SK-N-SH (cell line): Measurements from ENCODE around the gene LEPR.

Source experiments
- CHD2 ChIP-seq: fragments of 150-350 bp; IDR thresholded peaks from 2 replicates; pipeline ENCODE4 v1.6.1; 2018; ENCODE audit warnings: low read length; ENCODE audit not compliant: partially characterized antibody
- CTCF ChIP-seq: fragments of 200-600 bp; sonication (generic); IDR thresholded peaks from 2 replicates; pipeline ENCODE4 v1.6.1; 2017; ENCODE audit warnings: antibody characterized with exemption, mild to moderate bottlenecking, moderate library complexity
- EP300 ChIP-seq, 2 experiments: IDR thresholded peaks; 2 replicates each; pipeline versions ENCODE4 v1.4.0 to v1.6.1; 2012; ENCODE audit warnings: borderline replicate concordance in 1 of 2, low read depth in 1 of 2, low read length in 1 of 2
- FOXM1 ChIP-seq: IDR thresholded peaks from 2 replicates; pipeline ENCODE4 v1.4.0; 2012; ENCODE audit warnings: low read depth, mild to moderate bottlenecking
- GABPA ChIP-seq: IDR thresholded peaks from 2 replicates; pipeline ENCODE4 v1.4.0; 2012; ENCODE audit warnings: low read depth, mild to moderate bottlenecking
- MEF2A ChIP-seq: IDR thresholded peaks from 2 replicates; pipeline ENCODE4 v1.4.0; 2012; ENCODE audit warnings: low read depth, borderline replicate concordance
- MXI1 ChIP-seq: IDR thresholded peaks from 2 replicates; pipeline ENCODE4 v1.6.1; 2012; ENCODE audit warnings: mild to moderate bottlenecking, low read depth, low read length, improper control_type of control experiment
- RCOR1 ChIP-seq: fragments of 150-350 bp; IDR thresholded peaks from 2 replicates; pipeline ENCODE4 v1.6.1; 2017; ENCODE audit warnings: antibody characterized with exemption, low read length
- TEAD4 ChIP-seq: IDR thresholded peaks from 2 replicates; pipeline ENCODE4 v1.4.0; 2012; ENCODE audit warnings: mild to moderate bottlenecking, borderline replicate concordance; ENCODE audit not compliant: insufficient read depth
- USF1 ChIP-seq: IDR thresholded peaks from 2 replicates; pipeline ENCODE4 v1.4.0; 2012; ENCODE audit warnings: low read depth, borderline replicate concordance
- YY1 ChIP-seq: IDR thresholded peaks from 2 replicates; pipeline ENCODE4 v1.4.0; 2012; ENCODE audit warnings: low read depth, mild to moderate bottlenecking

DNA sequence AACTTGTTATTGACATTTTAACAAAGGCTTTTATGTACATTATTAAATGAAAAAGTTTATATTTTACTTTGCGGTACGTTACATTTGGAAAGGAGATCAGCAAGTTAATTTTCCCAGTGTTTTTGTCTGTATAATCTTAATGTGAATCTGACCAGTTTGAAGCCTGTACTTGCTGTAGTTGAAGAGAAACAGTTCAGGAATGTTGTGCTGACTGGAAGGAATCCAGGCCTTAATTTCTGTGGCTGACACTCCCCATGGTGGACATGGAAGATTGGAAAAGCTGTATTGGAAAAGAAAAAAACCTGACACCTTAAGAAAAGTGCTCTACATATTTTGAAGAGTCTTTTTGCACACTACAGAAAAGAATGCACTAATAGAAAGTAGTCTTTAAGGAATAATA is 15.5 kb downstream of the LEPR start:
- TF ChIP-seq TEAD4 (no peak), CHD2 (no peak), CTCF (no peak), EP300 (IDR thresholded peaks at IDR 0.05; ENCODE audit: borderline replicate concordance in 1 of 2, low read depth in 1 of 2, low read length in 1 of 2) (no peak), YY1 (no peak), MXI1 (no peak), MEF2A (no peak), FOXM1 (no peak), RCOR1 (no peak), GABPA (no peak), USF1 (no peak)
